CD14-positive monocyte (primary cell): ENCODE results near the gene CHRNA4. TPM values are rescaled to one million over a fixed set of nuclear protein-coding genes. Genes with fewer than 3 reads are reported as not detected.

Experiments
- DNase-seq, 3 donors: peaks; one replicate each; pipeline ENCODE4 v3.0.0-alpha.2; 2011 to 2022
- H2AFZ ChIP-seq: 2 replicates; pipeline ENCODE4 v1.6.0; 2012; ENCODE audit warnings: mild to moderate bottlenecking, low read depth, low read length, inconsistent platforms; ENCODE audit not compliant: insufficient read depth, poor library complexity, severe bottlenecking
- H3K27ac ChIP-seq, 2 donors: 1 replicate in 1 of 2; 2 replicates in 1 of 2; pipeline ENCODE4 v1.5.1; 2012 to 2013; ENCODE audit warnings: low read length in 2 of 2, control low read depth in 1 of 2, inconsistent platforms in 1 of 2, low read depth in 1 of 2, mild to moderate bottlenecking in 1 of 2
- H3K27me3 ChIP-seq, 2 donors: one replicate each; pipeline versions ENCODE4 v1.6.0 to v1.6.1; 2011 to 2013; ENCODE audit warnings: low read length in 2 of 2; ENCODE audit not compliant: control insufficient read depth in 2 of 2, insufficient read depth in 2 of 2
- H3K36me3 ChIP-seq, 2 donors: replicated peaks in 1 of 2; 1 replicate in 1 of 2; 2 replicates in 1 of 2; pipeline versions ENCODE4 v1.5.1 to v1.6.1; 2012 to 2013; ENCODE audit warnings: low read length in 2 of 2, control low read depth in 1 of 2, inconsistent platforms in 1 of 2, mild to moderate bottlenecking in 1 of 2; ENCODE audit not compliant: insufficient read depth in 2 of 2, control insufficient read depth in 1 of 2
- H3K4me1 ChIP-seq, 2 donors: 1 replicate in 1 of 2; 2 replicates in 1 of 2; pipeline versions ENCODE4 v1.5.1 to v1.6.1; 2012 to 2013; ENCODE audit warnings: low read length in 2 of 2, control low read depth in 1 of 2, inconsistent platforms in 1 of 2, mild to moderate bottlenecking in 1 of 2, moderate library complexity in 1 of 2; ENCODE audit not compliant: insufficient read depth in 2 of 2, control insufficient read depth in 1 of 2
- H3K4me2 ChIP-seq: replicated peaks from 2 replicates; pipeline ENCODE3; 2012; ENCODE audit warnings: low read length, moderate library complexity, mild to moderate bottlenecking; ENCODE audit not compliant: poor library complexity, severe bottlenecking; ENCODE audit errors: extremely low read depth
- H3K4me3 ChIP-seq, 3 experiments: fragments of 200-600 bp in 1 of 3; sonication (generic) in 1 of 3; replicated peaks in 1 of 3; 1 replicate in 2 of 3; 2 replicates in 1 of 3; pipeline ENCODE4 v1.5.1; 2011 to 2013; ENCODE audit warnings: low read length in 3 of 3, mild to moderate bottlenecking in 3 of 3, control low read depth in 2 of 3, low read depth in 2 of 3, inconsistent platforms in 1 of 3, moderate library complexity in 1 of 3
- H3K79me2 ChIP-seq: 2 replicates; pipeline ENCODE4 v1.6.0; 2012; ENCODE audit warnings: mild to moderate bottlenecking, control low read depth, inconsistent platforms, low read length, moderate library complexity; ENCODE audit not compliant: insufficient read depth
- H3K9ac ChIP-seq: 2 replicates; pipeline ENCODE4 v1.6.0; 2017; ENCODE audit warnings: low read length, mild to moderate bottlenecking; ENCODE audit not compliant: insufficient read depth, poor library complexity, severe bottlenecking
- H3K9me3 ChIP-seq, 2 donors: replicated peaks in 1 of 2; 1 replicate in 1 of 2; 2 replicates in 1 of 2; pipeline versions ENCODE4 v1.5.1 to v1.6.1; 2012 to 2013; ENCODE audit warnings: low read length in 2 of 2, control low read depth in 1 of 2; ENCODE audit not compliant: control insufficient read depth in 1 of 2, insufficient read depth in 1 of 2
- H4K20me1 ChIP-seq: 2 replicates; pipeline ENCODE4 v1.6.0; 2012; ENCODE audit warnings: mild to moderate bottlenecking, low read length, control low read depth, moderate library complexity; ENCODE audit not compliant: insufficient read depth
- H3K27ac Mint-ChIP-seq, 7 donors: one replicate each; pipeline ENCODE4 v1.8.0; 2020; ENCODE audit warnings: mild to moderate bottlenecking in 7 of 7, mixed read lengths in 7 of 7, moderate library complexity in 6 of 7, inconsistent platforms in 2 of 7
- H3K27me3 Mint-ChIP-seq, 3 donors: one replicate each; pipeline ENCODE4 v1.8.0; 2021 to 2022; ENCODE audit warnings: low read depth in 3 of 3, mild to moderate bottlenecking in 3 of 3, mixed read lengths in 3 of 3, moderate library complexity in 3 of 3, inconsistent platforms in 1 of 3
- H3K36me3 Mint-ChIP-seq, 2 donors: one replicate each; pipeline ENCODE4 v1.8.0; 2020; ENCODE audit warnings: mixed read lengths in 2 of 2, inconsistent platforms in 1 of 2, mild to moderate bottlenecking in 1 of 2
- H3K4me1 Mint-ChIP-seq: one replicate; pipeline ENCODE4 v1.8.0; 2020; ENCODE audit warnings: mild to moderate bottlenecking, mixed read lengths
- H3K4me3 Mint-ChIP-seq, 2 donors: one replicate each; pipeline ENCODE4 v1.8.0; 2020; ENCODE audit warnings: mild to moderate bottlenecking in 2 of 2, mixed read lengths in 2 of 2, moderate library complexity in 1 of 2
- H3K9me3 Mint-ChIP-seq, 7 donors: one replicate each; pipeline ENCODE4 v1.8.0; 2020 to 2022; ENCODE audit warnings: mixed read lengths in 7 of 7, mild to moderate bottlenecking in 6 of 7, moderate library complexity in 6 of 7, inconsistent platforms in 2 of 7
- WGBS: methylation state at CpG from one replicate; pipeline ENCODE4 v1.1.5; 2013; ENCODE audit warnings: missing lambda C conversion rate; ENCODE audit not compliant: insufficient coverage; 5-methylcytosine and 5-hydroxymethylcytosine counted together
- intact Hi-C, 2 donors: fragments of 100-400 bp; cut with micrococcal nuclease; formaldehyde crosslinking; loops; one replicate each; pipeline versions ENCODE4 v1.15.0 to v1.15.1; 2023
- polyA plus RNA-seq, 3 donors: library from polyadenylated mRNA; depleted of rRNA in 1 of 3; unstranded in 2 of 3; stranded (reverse) in 1 of 3; fragments of 300-500 nt in 2 of 3; fragments of >200 nt in 1 of 3; fragmentation: Illumina TruSeq in 2 of 3; gene quantifications; 1 replicate in 2 of 3; 2 replicates in 1 of 3; pipeline ENCODE4 v1.2.3, GENCODE V29; 2012 to 2021
- TF ChIP-seq, protein P1 (sequence below): fragments of 200-600 bp; IDR thresholded peaks from one replicate; pipeline ENCODE4 v1.8.0; 2022; ENCODE audit warnings: antibody characterized with exemption, mild to moderate bottlenecking

Gene CHRNA4
- polyA plus RNA-seq, 3 donors = not detected

- H3K36me3 ChIP-seq = no peaks in the 10 kb centered on the region
- H3K4me1 Mint-ChIP-seq = no peaks in the 10 kb centered on the region
- TF ChIP-seq, protein P1, sequence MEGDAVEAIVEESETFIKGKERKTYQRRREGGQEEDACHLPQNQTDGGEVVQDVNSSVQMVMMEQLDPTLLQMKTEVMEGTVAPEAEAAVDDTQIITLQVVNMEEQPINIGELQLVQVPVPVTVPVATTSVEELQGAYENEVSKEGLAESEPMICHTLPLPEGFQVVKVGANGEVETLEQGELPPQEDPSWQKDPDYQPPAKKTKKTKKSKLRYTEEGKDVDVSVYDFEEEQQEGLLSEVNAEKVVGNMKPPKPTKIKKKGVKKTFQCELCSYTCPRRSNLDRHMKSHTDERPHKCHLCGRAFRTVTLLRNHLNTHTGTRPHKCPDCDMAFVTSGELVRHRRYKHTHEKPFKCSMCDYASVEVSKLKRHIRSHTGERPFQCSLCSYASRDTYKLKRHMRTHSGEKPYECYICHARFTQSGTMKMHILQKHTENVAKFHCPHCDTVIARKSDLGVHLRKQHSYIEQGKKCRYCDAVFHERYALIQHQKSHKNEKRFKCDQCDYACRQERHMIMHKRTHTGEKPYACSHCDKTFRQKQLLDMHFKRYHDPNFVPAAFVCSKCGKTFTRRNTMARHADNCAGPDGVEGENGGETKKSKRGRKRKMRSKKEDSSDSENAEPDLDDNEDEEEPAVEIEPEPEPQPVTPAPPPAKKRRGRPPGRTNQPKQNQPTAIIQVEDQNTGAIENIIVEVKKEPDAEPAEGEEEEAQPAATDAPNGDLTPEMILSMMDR = no peak
These were observed 23.2 kb downstream of the CHRNA4 start for GRCh38 chr20:63337786-63338420.

DNA sequence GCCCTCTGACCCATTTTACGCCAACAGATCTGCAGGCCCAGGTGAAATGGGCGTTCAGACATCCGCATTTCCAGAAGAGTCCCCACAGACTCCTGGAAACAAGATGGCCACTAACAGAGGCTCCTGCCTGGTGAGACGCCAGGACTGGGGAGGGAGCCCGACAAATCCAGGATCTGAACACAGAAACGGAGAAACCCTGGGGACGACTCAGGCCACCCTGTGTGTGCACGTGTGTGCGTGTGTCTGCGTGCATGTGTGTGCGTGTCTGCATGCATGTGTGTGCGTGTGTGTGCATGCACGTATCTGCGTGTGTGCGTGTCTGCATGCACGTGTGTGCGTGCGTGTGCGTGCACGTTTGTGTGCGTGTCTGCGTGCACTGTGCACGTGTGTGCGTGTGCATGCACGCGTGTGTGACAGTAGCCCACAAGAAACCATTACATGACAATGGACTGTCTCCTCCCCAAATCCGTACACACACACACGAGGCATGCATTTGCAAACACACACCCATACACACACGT is 24.9 kb downstream of the CHRNA4 start:
- intact Hi-C loops = no loop called here
- no peak overlapping the region for H3K27ac Mint-ChIP-seq
- H3K9ac ChIP-seq = no peak overlapping the region
- 94% methylated on average over 26 of the region's 29 CpGs for WGBS
- no peaks in the 10 kb centered on the region for H4K20me1 ChIP-seq
- no peak overlapping the region for H3K27ac ChIP-seq
- no peaks in the 10 kb centered on the region for H3K36me3 Mint-ChIP-seq
- H3K4me2 ChIP-seq = no peak overlapping the region
- no peak for DNase-seq
- peaks cover 10 to 24% of the 10 kb centered on the region in 2 donors for H3K9me3 ChIP-seq
- no peaks in the 10 kb centered on the region for H3K4me1 ChIP-seq
- no peak overlapping the region for H2AFZ ChIP-seq
- TF ChIP-seq, protein P1 = no peak
- no peak overlapping the region for H3K4me3 ChIP-seq
- peaks cover 17 to 44% (median 25%) of the 10 kb centered on the region in 7 donors for H3K9me3 Mint-ChIP-seq
- no peaks in the 10 kb centered on the region for H3K4me1 Mint-ChIP-seq
- peaks cover 0 to 9% (median 6%) of the 10 kb centered on the region in 3 donors for H3K27me3 Mint-ChIP-seq
- H3K4me3 Mint-ChIP-seq = peak overlapping the region in 1 of 2 donors; percentile 36
- no peaks in the 10 kb centered on the region for H3K36me3 ChIP-seq
- no peaks in the 10 kb centered on the region for H3K79me2 ChIP-seq
- H3K27me3 ChIP-seq = no peaks in the 10 kb centered on the region

More at GRCh38 chr20:63337786-63338420, 23.2 kb downstream of the CHRNA4 start:
- Mint-ChIP-seq H3K27ac (peak overlapping the region in 1 of 7 donors; percentile 0), H3K27me3 (peaks cover 5 to 14% (median 6%) of the 10 kb centered on the region in 3 donors), H3K9me3 (peaks cover 10 to 37% (median 21%) of the 10 kb centered on the region in 7 donors), H3K4me3 (no peak overlapping the region), H3K36me3 (no peaks in the 10 kb centered on the region)
- H4K20me1 ChIP-seq = no peaks in the 10 kb centered on the region
- H3K27ac ChIP-seq = no peak overlapping the region
- peaks cover 10 to 14% of the 10 kb centered on the region in 2 donors for H3K9me3 ChIP-seq
- H2AFZ ChIP-seq = no peak overlapping the region
- H3K4me2 ChIP-seq = no peak overlapping the region
- H3K27me3 ChIP-seq = no peaks in the 10 kb centered on the region
- no peak overlapping the region for H3K4me3 ChIP-seq
- DNase-seq = no peak
- intact Hi-C loops = no loop called here
- H3K79me2 ChIP-seq = no peaks in the 10 kb centered on the region
- H3K4me1 ChIP-seq = no peaks in the 10 kb centered on the region
- H3K9ac ChIP-seq = no peak overlapping the region
- 67% methylated on average over 9 of the region's 12 CpGs for WGBS
